ENCODE data around the gene DGKQ. TPM values are rescaled to one million over a fixed set of nuclear protein-coding genes. Genes with fewer than 3 reads are reported as not detected.
"Not testable (repeated sequence)": the region's sequence is repeated elsewhere in the genome, so short reads cannot be mapped to it uniquely, and the experiment has no call there.

DGKQ gene
- total RNA-seq, 1 donor from 2014 or later: 15.4 TPM

DNA sequence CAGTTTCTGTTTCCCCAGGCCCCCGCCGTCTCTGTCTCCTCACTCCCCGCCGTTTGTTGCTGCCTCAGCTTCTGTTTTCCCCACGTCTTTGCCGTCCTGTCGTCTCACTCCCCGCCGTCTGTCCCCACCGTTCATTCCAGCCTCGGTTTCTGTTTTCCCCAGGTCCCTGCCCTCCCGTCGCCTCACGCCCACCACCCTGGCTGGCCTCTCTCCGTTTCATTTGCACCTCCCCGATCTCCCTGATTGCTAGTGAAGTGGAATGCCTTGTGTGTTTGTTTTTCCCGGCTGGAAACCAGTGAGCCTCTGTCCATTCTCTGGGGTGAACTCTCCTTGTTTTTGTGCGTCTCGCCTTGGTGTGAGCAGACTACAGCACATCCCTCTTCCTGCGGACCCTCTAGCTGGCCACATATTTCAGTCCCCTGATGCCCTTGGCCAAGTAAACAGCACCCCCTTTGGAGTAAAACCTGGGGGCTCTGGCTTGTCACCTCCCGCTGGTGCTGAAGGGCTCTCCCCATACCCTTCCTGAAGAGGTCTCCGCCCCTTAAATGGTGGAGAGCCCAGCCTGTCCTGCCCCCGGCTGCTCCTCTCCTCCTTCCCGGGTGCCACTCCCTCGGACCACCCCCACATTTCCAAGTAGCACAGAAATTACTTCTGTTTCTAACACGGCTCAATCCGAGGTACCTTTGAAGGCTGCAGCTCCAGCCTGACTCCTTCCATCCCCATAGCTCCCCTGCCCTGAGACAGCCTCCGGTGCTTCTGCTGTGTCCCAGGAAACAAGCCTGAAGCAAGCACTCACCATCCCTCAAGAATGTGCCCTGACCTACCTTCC, 27.9 kb downstream of the DGKQ start:
- Mint-ChIP-seq H3K4me3 (ENCODE audit: unreplicated experiment) (no peak overlapping the region), H3K27ac (ENCODE audit: unreplicated experiment) (no peak overlapping the region), H3K9me3 (ENCODE audit: low read depth) (no peaks in the 10 kb centered on the region), H3K27me3 (ENCODE audit: low read depth) (no peaks in the 10 kb centered on the region), H3K4me1 (ENCODE audit: low read depth) (peaks cover 11% of the 10 kb centered on the region), H3K36me3 (ENCODE audit: low read depth) (no peaks in the 10 kb centered on the region)
- TF ChIP-seq, protein P1, sequence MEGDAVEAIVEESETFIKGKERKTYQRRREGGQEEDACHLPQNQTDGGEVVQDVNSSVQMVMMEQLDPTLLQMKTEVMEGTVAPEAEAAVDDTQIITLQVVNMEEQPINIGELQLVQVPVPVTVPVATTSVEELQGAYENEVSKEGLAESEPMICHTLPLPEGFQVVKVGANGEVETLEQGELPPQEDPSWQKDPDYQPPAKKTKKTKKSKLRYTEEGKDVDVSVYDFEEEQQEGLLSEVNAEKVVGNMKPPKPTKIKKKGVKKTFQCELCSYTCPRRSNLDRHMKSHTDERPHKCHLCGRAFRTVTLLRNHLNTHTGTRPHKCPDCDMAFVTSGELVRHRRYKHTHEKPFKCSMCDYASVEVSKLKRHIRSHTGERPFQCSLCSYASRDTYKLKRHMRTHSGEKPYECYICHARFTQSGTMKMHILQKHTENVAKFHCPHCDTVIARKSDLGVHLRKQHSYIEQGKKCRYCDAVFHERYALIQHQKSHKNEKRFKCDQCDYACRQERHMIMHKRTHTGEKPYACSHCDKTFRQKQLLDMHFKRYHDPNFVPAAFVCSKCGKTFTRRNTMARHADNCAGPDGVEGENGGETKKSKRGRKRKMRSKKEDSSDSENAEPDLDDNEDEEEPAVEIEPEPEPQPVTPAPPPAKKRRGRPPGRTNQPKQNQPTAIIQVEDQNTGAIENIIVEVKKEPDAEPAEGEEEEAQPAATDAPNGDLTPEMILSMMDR (IDR thresholded peaks at IDR 0.05): no peak
- peak; percentile 48 for DNase-seq (ENCODE audit: low spot score)

DNA sequence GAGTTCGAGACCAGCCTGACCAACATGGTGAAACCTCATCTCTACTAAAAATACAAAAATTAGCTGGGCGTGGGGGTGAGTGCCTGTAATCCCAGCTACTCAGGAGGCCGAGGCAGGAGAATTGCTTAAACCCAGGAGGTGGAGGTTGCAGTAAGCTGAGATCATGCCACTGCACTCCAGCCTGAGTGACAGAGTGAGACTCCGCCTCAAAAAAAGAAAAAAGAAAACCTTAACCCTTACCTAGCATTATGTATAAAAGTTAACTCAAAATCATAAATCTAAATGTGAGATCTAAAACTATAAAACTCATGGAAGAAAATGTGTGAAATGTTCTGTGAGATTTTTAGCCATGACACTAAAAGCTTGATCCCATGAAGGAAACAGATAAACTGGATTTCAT, 33.9 kb downstream of the DGKQ start:
- H3K27ac Mint-ChIP-seq (ENCODE audit: unreplicated experiment); H3K27me3 Mint-ChIP-seq (ENCODE audit: low read depth); H3K4me3 Mint-ChIP-seq (ENCODE audit: unreplicated experiment); DNase-seq (ENCODE audit: low spot score); H3K4me1 Mint-ChIP-seq (ENCODE audit: low read depth); H3K36me3 Mint-ChIP-seq (ENCODE audit: low read depth); H3K9me3 Mint-ChIP-seq (ENCODE audit: low read depth): not testable (repeated sequence)

DNA sequence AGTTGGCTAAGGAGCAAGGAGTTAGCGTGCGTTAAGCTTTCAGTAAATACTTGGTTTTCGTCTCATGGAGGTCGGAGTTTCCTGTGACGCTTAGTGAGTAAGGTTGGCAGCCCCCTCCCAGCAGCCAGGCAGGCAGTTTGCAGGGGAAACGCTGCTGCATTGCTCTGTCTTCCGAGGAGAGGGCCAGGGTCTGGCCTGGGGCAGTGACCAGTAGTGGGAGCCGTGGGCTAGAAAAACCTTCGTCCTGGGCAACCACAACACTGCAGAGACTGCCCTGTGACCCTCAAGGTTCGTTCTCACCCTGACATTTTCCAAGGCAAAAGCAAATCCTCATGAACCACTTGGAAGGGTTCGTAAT, 40.7 kb downstream of the DGKQ start:
- Mint-ChIP-seq H3K36me3 (ENCODE audit: low read depth) (no peaks in the 10 kb centered on the region), H3K4me1 (ENCODE audit: low read depth) (peaks cover 30% of the 10 kb centered on the region), H3K4me3 (ENCODE audit: unreplicated experiment) (peak overlapping the region; percentile 86), H3K27me3 (ENCODE audit: low read depth) (no peaks in the 10 kb centered on the region), H3K9me3 (ENCODE audit: low read depth) (no peaks in the 10 kb centered on the region), H3K27ac (ENCODE audit: unreplicated experiment) (peak overlapping the region; percentile 92)
- TF ChIP-seq, protein P1 (IDR thresholded peaks at IDR 0.05): peak; percentile 12
- DNase-seq (ENCODE audit: low spot score): peak; percentile 57

DNA sequence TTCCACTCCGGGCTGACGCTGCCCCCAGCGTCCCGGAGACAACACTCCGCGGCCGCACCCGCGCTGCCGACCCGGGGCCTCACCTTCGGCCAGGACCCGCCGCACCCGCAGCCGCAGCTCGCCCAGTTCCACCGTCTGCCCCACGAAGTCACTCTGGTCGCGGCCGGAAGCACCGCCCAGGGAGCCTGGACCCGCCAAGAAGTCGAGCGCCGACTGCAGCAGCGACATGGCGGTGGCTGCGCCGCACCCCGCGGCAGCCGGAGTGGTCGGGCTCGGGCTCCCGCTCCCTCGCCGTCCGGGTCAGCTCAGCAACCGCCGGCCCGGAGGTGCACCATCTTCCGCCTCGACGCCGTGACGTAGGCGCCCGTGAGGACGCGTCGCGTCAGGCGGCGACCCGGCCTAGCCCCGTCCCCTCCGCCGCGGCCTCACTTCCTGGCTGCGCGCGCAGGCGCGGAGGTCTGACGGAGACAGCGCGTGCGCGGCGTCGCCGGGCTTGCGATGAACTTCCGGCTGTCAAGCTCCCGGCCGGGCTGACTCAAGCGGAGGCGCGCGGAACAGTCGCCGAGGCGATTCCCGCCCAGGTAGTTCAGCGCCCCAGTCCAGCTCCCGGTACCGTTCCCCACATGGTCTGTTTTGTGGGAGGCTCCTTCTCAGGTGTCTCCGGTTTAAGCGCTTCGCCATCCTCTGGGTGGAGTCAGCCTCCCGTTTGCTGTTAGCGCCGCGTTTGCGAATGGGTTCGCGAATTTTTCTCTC, 41.2 kb downstream of the DGKQ start, which contains the start of the genes GAK and TMEM175:
Gene GAK, minus strand, starts transcription at position 357 of the 753 bp plus-strand sequence. Its CDS starts 129 bp downstream, at position 228.
Gene TMEM175, plus strand, starts transcription at position 501 of the 753 bp plus-strand sequence. CDS start 15,280 bp downstream, outside the sequence.
- peak within 1 kb of the TSS; percentile 92 for H3K27ac Mint-ChIP-seq (ENCODE audit: unreplicated experiment)
- H3K36me3 Mint-ChIP-seq (ENCODE audit: low read depth): no peaks in the 10 kb centered on the region
- H3K27me3 Mint-ChIP-seq (ENCODE audit: low read depth): no peaks in the 10 kb centered on the region
- TF ChIP-seq, protein P1 (IDR thresholded peaks at IDR 0.05): peak; percentile 32
- H3K9me3 Mint-ChIP-seq (ENCODE audit: low read depth): no peaks in the 10 kb centered on the region
- peak; percentile 98 for DNase-seq (ENCODE audit: low spot score)
- H3K4me1 Mint-ChIP-seq (ENCODE audit: low read depth): peaks cover 30% of the 10 kb centered on the region
- peak within 1 kb of the TSS; percentile 86 for H3K4me3 Mint-ChIP-seq (ENCODE audit: unreplicated experiment)

DNA sequence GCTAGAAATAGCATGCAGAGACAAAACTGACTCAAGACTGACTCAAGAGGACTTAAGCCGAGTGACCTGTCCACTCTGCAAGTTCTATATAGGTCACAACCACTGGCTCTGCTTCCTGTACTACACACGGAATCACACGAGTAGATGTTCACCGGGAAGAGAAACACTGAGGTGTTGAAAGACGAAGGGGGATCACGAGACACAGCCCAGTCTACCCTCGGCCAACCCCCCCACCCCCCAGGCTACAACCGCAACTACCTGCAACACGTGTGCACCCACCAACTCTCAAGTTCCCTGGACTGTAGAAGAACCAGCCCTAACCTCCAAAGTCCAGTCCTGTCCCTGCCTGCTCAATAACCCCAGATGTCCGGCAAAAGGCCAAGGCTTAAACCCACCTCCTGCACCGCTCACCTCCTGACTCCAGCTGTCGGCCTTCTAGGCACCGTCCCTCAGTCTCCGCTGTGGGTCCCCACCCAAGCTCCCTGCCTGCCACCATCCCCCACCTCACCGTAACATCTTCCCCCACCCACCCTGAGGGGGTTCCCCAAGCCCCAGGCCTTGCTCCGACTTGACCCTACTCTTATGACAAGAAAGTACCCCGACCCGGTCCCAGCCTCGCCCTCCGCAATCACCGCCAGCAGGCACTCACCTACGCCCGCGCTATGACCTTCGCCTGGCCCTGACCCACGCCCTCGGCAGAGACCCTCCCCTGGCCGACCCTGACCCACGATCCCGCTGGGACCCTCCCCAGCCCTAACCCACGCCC, 42.0 kb downstream of the DGKQ start:
- H3K27me3 Mint-ChIP-seq (ENCODE audit: low read depth): no peaks in the 10 kb centered on the region
- H3K4me3 Mint-ChIP-seq (ENCODE audit: unreplicated experiment): peak overlapping the region; percentile 86
- TF ChIP-seq, protein P1 (IDR thresholded peaks at IDR 0.05): no peak
- no peaks in the 10 kb centered on the region for H3K9me3 Mint-ChIP-seq (ENCODE audit: low read depth)
- peak overlapping the region; percentile 92 for H3K27ac Mint-ChIP-seq (ENCODE audit: unreplicated experiment)
- no peaks in the 10 kb centered on the region for H3K36me3 Mint-ChIP-seq (ENCODE audit: low read depth)
- peak; percentile 81 for DNase-seq (ENCODE audit: low spot score)
- H3K4me1 Mint-ChIP-seq (ENCODE audit: low read depth): peaks cover 30% of the 10 kb centered on the region

Measured in chondrocyte (in vitro differentiated cells).